HepG2 (cell line): ENCODE results near the gene ATP8B1. TPM values are rescaled to one million over a fixed set of nuclear protein-coding genes. Genes with fewer than 3 reads are reported as not detected.

Experiments used
- BORCS8-MEF2B ChIP-seq: sonication (generic); formaldehyde crosslinking; IDR thresholded peaks from 2 replicates; pipeline ENCODE4 v1.8.0; 2022; ENCODE audit warnings: mild to moderate bottlenecking, missing genetic modification reagents
- DPF2 ChIP-seq: sonication (generic); formaldehyde crosslinking; IDR thresholded peaks from 2 replicates; pipeline ENCODE4 v1.4.0; 2020; ENCODE audit warnings: mild to moderate bottlenecking, low read depth, missing genetic modification reagents, borderline replicate concordance
- ELF1 ChIP-seq: sonication (generic); formaldehyde crosslinking; IDR thresholded peaks from 2 replicates; pipeline ENCODE4 v1.4.0; 2020; ENCODE audit warnings: missing genetic modification reagents
- ETV5 ChIP-seq: IDR thresholded peaks from 2 replicates; pipeline ENCODE4 v1.6.1; 2018; ENCODE audit warnings: missing biosample characterization, missing genetic modification reagents, inconsistent platforms, borderline replicate concordance
- FOSL2 ChIP-seq: sonication (generic); formaldehyde crosslinking; IDR thresholded peaks from 2 replicates; pipeline ENCODE4 v1.4.0; 2020; ENCODE audit warnings: missing genetic modification reagents
- FOXK2 ChIP-seq: fragments of 450-650 bp; IDR thresholded peaks from 2 replicates; pipeline ENCODE4 v1.6.1; 2016
- HNF4G ChIP-seq, 2 experiments: sonication (generic) in 1 of 2; formaldehyde crosslinking in 1 of 2; IDR thresholded peaks; 2 replicates each; pipeline versions ENCODE4 v1.4.0 to v1.6.1; 2011 to 2020; ENCODE audit warnings: borderline replicate concordance in 2 of 2, low read depth in 2 of 2, mild to moderate bottlenecking in 2 of 2, low read length in 1 of 2, missing genetic modification reagents in 1 of 2, moderate library complexity in 1 of 2
- MAF1 ChIP-seq: sonication (generic); formaldehyde crosslinking; IDR thresholded peaks from 2 replicates; pipeline ENCODE4 v1.5.0; 2020; ENCODE audit warnings: missing genetic modification reagents, borderline replicate concordance
- NFE2L1 ChIP-seq: sonication (generic); formaldehyde crosslinking; IDR thresholded peaks from 2 replicates; pipeline ENCODE4 v1.4.0; 2020; ENCODE audit warnings: missing genetic modification reagents, mild to moderate bottlenecking, borderline replicate concordance
- PHF5A ChIP-seq: IDR thresholded peaks from one replicate; pipeline ENCODE4 v1.6.1; 2018; ENCODE audit warnings: low read depth, missing genetic modification reagents; ENCODE audit not compliant: unreplicated experiment
- SOX13 ChIP-seq, 3 experiments: fragments of 450-650 bp in 1 of 3; sonication (generic) in 1 of 3; formaldehyde crosslinking in 1 of 3; IDR thresholded peaks in 2 of 3; conservative IDR thresholded peaks in 1 of 3; 2 replicates each; pipeline versions ENCODE4 v1.5.0 to v1.6.1; 2016 to 2020; ENCODE audit warnings: antibody characterized with exemption in 1 of 3, mild to moderate bottlenecking in 1 of 3, missing compliant biosample characterization in 1 of 3, missing genetic modification reagents in 1 of 3, moderate library complexity in 1 of 3
- SOX5 ChIP-seq: IDR thresholded peaks from 2 replicates; pipeline ENCODE4 v1.6.1; 2016; ENCODE audit warnings: borderline replicate concordance
- SYNCRIP ChIP-seq: fragments of 200-400 bp; formaldehyde crosslinking; IDR thresholded peaks from 2 replicates; pipeline ENCODE4 v1.6.1; 2018; ENCODE audit warnings: mild to moderate bottlenecking, low read depth, low read length; ENCODE audit not compliant: insufficient read depth
- TCF12 ChIP-seq, 2 experiments: fragments of 450-650 bp in 1 of 2; sonication (generic) in 1 of 2; formaldehyde crosslinking in 1 of 2; IDR thresholded peaks; 2 replicates each; pipeline versions ENCODE4 v1.6.1 to v1.8.0; 2017 to 2022; ENCODE audit warnings: antibody characterized with exemption in 1 of 2, mild to moderate bottlenecking in 1 of 2, missing genetic modification reagents in 1 of 2, moderate library complexity in 1 of 2
- YEATS2 ChIP-seq: sonication (generic); formaldehyde crosslinking; IDR thresholded peaks from 2 replicates; pipeline ENCODE4 v1.4.0; 2020; ENCODE audit warnings: missing genetic modification reagents, borderline replicate concordance
- YEATS4 ChIP-seq: sonication (generic); formaldehyde crosslinking; IDR thresholded peaks from 2 replicates; pipeline ENCODE4 v1.4.0; 2020; ENCODE audit warnings: missing genetic modification reagents, borderline replicate concordance
- ZNF101 ChIP-seq: sonication (generic); formaldehyde crosslinking; IDR thresholded peaks from 2 replicates; pipeline ENCODE4 v1.4.0; 2020; ENCODE audit warnings: mild to moderate bottlenecking, low read depth, missing genetic modification reagents, borderline replicate concordance
- ZNF317 ChIP-seq: sonication (generic); formaldehyde crosslinking; IDR thresholded peaks from 2 replicates; pipeline ENCODE4 v1.5.0; 2020; ENCODE audit warnings: mild to moderate bottlenecking, missing genetic modification reagents
- ZNF431 ChIP-seq: sonication (generic); formaldehyde crosslinking; IDR thresholded peaks from 2 replicates; pipeline ENCODE4 v1.9.0; 2022; ENCODE audit warnings: missing genetic modification reagents, low read depth, mild to moderate bottlenecking, borderline replicate concordance
- ZNF496 ChIP-seq: sonication (generic); formaldehyde crosslinking; IDR thresholded peaks from 2 replicates; pipeline ENCODE4 v1.8.1; 2023; ENCODE audit warnings: mild to moderate bottlenecking, moderate library complexity, missing genetic modification reagents; ENCODE audit not compliant: insufficient replicate concordance
- ZNF660 ChIP-seq: sonication (generic); formaldehyde crosslinking; IDR thresholded peaks from 2 replicates; pipeline ENCODE4 v1.5.1; 2020; ENCODE audit warnings: mild to moderate bottlenecking, low read depth, missing genetic modification reagents, borderline replicate concordance
- polyA plus RNA-seq, 8 experiments: library from polyadenylated mRNA; depleted of rRNA in 3 of 8; stranded (reverse) in 7 of 8; unstranded in 1 of 8; fragments of >200 nt; fragmentation: Illumina TruSeq in 4 of 8; extraction: Trizol in 4 of 8; gene quantifications; 2 replicates each; pipeline versions ENCODE4 v1.2.1 to v1.2.3, GENCODE V29; 2011 to 2016; ENCODE audit warnings: low read depth in 4 of 8, missing spikeins in 1 of 8, mixed read lengths in 1 of 8; ENCODE audit not compliant: insufficient read depth in 1 of 8
- total RNA-seq, 5 experiments: library from RNA; depleted of rRNA; stranded (reverse); fragments of >200 nt; fragmentation: Illumina TruSeq; extraction: Trizol; gene quantifications; 2 replicates each; pipeline ENCODE4 v1.2.3, GENCODE V29; 2016; ENCODE audit warnings: low read depth in 1 of 5
- TF ChIP-seq, protein P1 (sequence below): sonication (generic); formaldehyde crosslinking; IDR thresholded peaks from 2 replicates; pipeline ENCODE4 v1.8.1; 2023; ENCODE audit warnings: mild to moderate bottlenecking, moderate library complexity, missing genetic modification reagents
- TF ChIP-seq, protein P2 (sequence below): sonication (generic); formaldehyde crosslinking; IDR thresholded peaks from 2 replicates; pipeline ENCODE4 v1.4.0; 2020; ENCODE audit warnings: mild to moderate bottlenecking, missing genetic modification reagents
- TF ChIP-seq, protein P3 (sequence below): sonication (generic); formaldehyde crosslinking; IDR thresholded peaks from 2 replicates; pipeline ENCODE4 v1.8.0; 2022; ENCODE audit warnings: missing genetic modification reagents, mild to moderate bottlenecking, inconsistent platforms, borderline replicate concordance

The ATP8B1 gene
- total and polyA plus RNA-seq, 2 of the 13 experiments (the other 11 are each of a cell fraction or from before 2014, with no cell fraction given): 2.8 to 4.0 TPM

DNA sequence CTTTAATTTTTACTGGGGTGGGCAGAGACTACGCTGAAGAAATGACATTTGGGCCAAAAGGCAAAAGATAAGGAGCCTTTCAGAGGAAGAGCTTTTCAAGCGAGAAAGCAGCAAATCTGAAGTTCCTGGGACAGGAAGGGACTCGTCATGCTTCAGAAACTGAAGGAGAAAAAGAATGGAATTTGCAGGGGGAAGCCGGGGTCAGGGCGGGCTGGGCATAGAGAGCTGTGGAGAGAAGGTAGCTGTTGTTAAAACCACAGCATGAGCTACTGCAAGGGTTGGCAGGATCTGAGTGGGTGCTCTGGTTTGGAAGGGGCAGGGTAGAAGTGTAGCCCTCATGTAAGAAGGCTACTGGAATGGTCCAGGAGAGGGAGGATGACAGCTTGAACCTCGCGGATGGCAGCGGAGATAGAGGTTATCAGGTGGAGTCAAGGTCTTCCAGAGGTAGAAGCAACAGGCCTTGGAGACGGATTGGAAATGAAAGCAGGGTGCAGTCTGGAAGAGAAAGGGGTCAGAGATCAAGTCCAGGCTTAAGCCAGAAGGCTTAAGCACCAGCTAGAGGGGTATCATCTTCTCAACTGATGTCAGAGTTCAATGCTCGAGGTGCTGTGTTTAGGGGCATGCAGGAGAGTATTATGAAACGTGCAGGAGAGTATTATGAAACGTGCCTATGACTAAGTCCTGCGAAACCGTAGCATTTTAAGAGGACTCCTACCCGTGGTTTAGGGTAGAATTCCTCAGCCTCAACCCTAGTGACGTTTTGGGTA, 18.9 kb downstream of the ATP8B1 start (continued):
- TF ChIP-seq YEATS4 (no peak), ZNF660 (CRISPR knock-in tag) (no peak), MAF1 (CRISPR knock-in tag) (no peak), SOX5 (CRISPR knock-in tag) (no peak), ETV5 (no peak), ZNF101 (CRISPR knock-in tag) (no peak), FOSL2 (peak; percentile 91), SOX13 (IDR thresholded peaks at IDR 0.05) (no peak), SOX13 (CRISPR knock-in tag; conservative IDR thresholded peaks at IDR 0.05 in 1 of 2, IDR thresholded peaks at IDR 0.05 in 1 of 2) (peak in 1 of 2 experiments; percentile 24; a peak in 1 of 4 replicates), ELF1 (no peak), ZNF317 (no peak), TCF12 (IDR thresholded peaks at IDR 0.05) (no peak), TCF12 (CRISPR knock-in tag; IDR thresholded peaks at IDR 0.05) (no peak), FOXK2 (no peak), ZNF431 (CRISPR knock-in tag) (no peak), ZNF496 (CRISPR knock-in tag) (no peak), NFE2L1 (no peak), SYNCRIP (no peak), YEATS2 (CRISPR knock-in tag) (no peak), DPF2 (CRISPR knock-in tag) (0 out of 2 replicates have a peak, but pooled peaks have one; percentile 30), BORCS8-MEF2B (CRISPR knock-in tag) (no peak), PHF5A (no peak), HNF4G (IDR thresholded peaks at IDR 0.05; ENCODE audit: borderline replicate concordance, low read depth, low read length) (no peak), HNF4G (CRISPR knock-in tag; IDR thresholded peaks at IDR 0.05; ENCODE audit: borderline replicate concordance, low read depth) (no peak)
- TF ChIP-seq, protein P1, sequence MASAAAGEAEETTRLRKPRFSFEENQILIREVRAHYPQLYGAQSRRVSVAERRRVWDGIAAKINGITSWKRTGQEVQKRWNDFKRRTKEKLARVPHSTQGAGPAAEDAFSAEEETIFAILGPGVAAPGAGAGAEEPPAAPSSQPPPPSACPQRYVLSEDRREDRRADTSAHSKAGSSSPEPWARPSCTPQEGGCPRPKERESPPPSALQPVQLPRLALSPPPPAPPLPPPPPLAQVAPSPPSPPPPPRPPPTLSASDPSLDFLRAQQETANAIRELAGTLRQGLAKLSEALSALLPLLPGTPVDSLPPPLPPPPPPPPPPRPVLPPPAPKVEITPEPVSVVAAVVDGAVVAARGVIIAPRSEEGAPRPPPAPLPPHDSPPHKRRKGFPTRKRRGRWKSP (CRISPR knock-in tag): no peak
- TF ChIP-seq, protein P2, sequence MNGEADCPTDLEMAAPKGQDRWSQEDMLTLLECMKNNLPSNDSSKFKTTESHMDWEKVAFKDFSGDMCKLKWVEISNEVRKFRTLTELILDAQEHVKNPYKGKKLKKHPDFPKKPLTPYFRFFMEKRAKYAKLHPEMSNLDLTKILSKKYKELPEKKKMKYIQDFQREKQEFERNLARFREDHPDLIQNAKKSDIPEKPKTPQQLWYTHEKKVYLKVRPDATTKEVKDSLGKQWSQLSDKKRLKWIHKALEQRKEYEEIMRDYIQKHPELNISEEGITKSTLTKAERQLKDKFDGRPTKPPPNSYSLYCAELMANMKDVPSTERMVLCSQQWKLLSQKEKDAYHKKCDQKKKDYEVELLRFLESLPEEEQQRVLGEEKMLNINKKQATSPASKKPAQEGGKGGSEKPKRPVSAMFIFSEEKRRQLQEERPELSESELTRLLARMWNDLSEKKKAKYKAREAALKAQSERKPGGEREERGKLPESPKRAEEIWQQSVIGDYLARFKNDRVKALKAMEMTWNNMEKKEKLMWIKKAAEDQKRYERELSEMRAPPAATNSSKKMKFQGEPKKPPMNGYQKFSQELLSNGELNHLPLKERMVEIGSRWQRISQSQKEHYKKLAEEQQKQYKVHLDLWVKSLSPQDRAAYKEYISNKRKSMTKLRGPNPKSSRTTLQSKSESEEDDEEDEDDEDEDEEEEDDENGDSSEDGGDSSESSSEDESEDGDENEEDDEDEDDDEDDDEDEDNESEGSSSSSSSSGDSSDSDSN (CRISPR knock-in tag): no peak
- TF ChIP-seq, protein P3, sequence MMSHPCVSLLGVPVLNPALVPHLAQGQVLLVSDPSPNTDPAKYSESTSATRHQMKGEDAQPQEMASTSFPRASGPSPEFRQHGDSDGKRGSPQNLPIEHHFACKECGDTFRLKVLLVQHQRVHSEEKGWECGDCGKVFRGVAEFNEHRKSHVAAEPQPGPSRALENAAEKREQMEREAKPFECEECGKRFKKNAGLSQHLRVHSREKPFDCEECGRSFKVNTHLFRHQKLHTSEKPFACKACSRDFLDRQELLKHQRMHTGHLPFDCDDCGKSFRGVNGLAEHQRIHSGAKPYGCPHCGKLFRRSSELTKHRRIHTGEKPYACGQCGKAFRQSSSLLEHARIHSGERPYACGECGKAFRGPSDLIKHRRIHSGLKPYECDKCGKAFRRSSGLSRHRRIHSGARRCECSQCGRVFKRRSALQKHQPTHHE (CRISPR knock-in tag): no peak
